ENCODE measurements around the gene RFX2. TPM values are rescaled to one million over a fixed set of nuclear protein-coding genes. Genes with fewer than 3 reads are reported as not detected.

RFX2 gene
- total and polyA plus RNA-seq, 4 donors, result 13.1 to 54.2 (median 20.0) TPM

DNA sequence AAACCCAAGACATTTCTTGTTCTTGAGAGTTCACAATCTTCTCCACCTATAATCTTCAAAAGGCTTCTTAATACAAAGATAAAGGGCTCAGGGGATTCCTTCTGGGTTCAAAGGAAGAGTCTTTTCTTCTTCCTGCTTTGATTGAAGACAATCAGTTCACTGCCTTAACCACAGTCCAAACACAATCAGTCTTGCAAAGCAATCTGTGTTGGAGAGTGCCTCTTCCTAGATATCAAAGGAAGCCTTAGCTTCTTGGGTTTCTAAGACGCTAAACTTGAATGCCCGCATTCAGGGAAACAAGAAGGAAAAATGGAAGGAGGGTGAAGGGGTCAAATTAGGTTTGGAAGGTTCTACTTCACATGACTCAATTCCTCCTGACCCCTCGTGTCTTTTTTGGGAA lies 159.6 kb downstream of the RFX2 start:
- ATAC-seq (ENCODE audit: insufficient read depth, low FRiP score), result no peak
- 60 to 62% methylated on average over 3 of the region's 3 CpGs for WGBS, 2 donors
- Histone ChIP-seq H3K27me3 (ENCODE audit: control insufficient read depth in 3 of 3, insufficient read depth in 3 of 3, low read length in 2 of 3) (no peaks in the 10 kb centered on the region), H3K4me3 (no peak overlapping the region), H3K27ac (ENCODE audit: low read depth in 1 of 2, low read length in 1 of 2) (no peak overlapping the region), H3K36me3 (ENCODE audit: control insufficient read depth in 4 of 4, insufficient read depth in 4 of 4, low read length in 4 of 4) (peaks cover 0 to 5% (median 0%) of the 10 kb centered on the region in 4 donors), H3K9ac (ENCODE audit: insufficient read depth in 1 of 2, low read length in 2 of 2) (no peak overlapping the region), H3K4me1 (ENCODE audit: control insufficient read depth in 5 of 5, insufficient read depth in 5 of 5, low read length in 5 of 5) (peaks cover 37 to 87% (median 55%) of the 10 kb centered on the region in 5 donors), H3K9me3 (ENCODE audit: control insufficient read depth in 4 of 4, insufficient read depth in 3 of 4, low read length in 3 of 4) (no peaks in the 10 kb centered on the region)
- TF ChIP-seq, protein P1, sequence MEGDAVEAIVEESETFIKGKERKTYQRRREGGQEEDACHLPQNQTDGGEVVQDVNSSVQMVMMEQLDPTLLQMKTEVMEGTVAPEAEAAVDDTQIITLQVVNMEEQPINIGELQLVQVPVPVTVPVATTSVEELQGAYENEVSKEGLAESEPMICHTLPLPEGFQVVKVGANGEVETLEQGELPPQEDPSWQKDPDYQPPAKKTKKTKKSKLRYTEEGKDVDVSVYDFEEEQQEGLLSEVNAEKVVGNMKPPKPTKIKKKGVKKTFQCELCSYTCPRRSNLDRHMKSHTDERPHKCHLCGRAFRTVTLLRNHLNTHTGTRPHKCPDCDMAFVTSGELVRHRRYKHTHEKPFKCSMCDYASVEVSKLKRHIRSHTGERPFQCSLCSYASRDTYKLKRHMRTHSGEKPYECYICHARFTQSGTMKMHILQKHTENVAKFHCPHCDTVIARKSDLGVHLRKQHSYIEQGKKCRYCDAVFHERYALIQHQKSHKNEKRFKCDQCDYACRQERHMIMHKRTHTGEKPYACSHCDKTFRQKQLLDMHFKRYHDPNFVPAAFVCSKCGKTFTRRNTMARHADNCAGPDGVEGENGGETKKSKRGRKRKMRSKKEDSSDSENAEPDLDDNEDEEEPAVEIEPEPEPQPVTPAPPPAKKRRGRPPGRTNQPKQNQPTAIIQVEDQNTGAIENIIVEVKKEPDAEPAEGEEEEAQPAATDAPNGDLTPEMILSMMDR (IDR thresholded peaks at IDR 0.05; ENCODE audit: control extremely low read depth, extremely low read depth), result no peak
- DNase-seq, result no peak

DNA sequence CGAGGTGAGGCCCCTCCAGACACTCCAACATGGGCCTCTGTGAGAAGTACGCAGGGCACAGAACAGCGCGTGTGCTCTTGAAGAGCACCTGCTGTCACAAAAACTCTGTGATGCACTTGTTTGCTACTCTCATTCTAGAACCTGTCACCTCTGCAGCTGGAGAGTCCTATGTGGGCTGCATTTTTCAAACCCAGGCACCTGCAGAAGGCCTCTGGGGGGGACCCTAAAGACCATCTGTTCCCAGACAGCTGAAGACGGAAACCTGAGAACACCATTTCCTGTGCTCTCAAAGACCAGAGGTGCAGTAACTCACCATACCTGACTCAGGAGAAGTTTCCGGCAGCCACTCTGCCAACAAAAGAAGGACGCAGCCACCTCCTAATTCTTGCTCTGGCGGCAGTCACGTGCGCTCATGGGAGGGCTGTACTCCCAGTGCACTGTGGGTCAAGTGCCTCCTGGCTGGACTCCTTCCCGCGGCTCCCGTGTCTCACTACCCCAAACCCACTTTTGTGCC lies 160.5 kb downstream of the RFX2 start:
- no peaks in the 10 kb centered on the region for H3K27me3 ChIP-seq (ENCODE audit: control insufficient read depth in 3 of 3, insufficient read depth in 3 of 3, low read length in 2 of 3)
- ATAC-seq (ENCODE audit: insufficient read depth, low FRiP score) (peak; percentile 32), DNase-seq (peak in 2 of 3 donors; percentile 54 to 70)
- H3K9ac ChIP-seq (ENCODE audit: insufficient read depth in 1 of 2, low read length in 2 of 2), result no peak overlapping the region
- H3K4me3 ChIP-seq, result no peak overlapping the region
- H3K4me1 ChIP-seq (ENCODE audit: control insufficient read depth in 5 of 5, insufficient read depth in 5 of 5, low read length in 5 of 5), result peaks cover 37 to 79% (median 48%) of the 10 kb centered on the region in 5 donors
- peak overlapping the region in 1 of 2 donors; percentile 80 for H3K27ac ChIP-seq (ENCODE audit: low read depth in 1 of 2, low read length in 1 of 2)
- no peaks in the 10 kb centered on the region for H3K9me3 ChIP-seq (ENCODE audit: control insufficient read depth in 4 of 4, insufficient read depth in 3 of 4, low read length in 3 of 4)
- TF ChIP-seq, protein P1 (IDR thresholded peaks at IDR 0.05; ENCODE audit: control extremely low read depth, extremely low read depth), result no peak
- H3K36me3 ChIP-seq (ENCODE audit: control insufficient read depth in 4 of 4, insufficient read depth in 4 of 4, low read length in 4 of 4), result peaks cover 0 to 5% (median 2%) of the 10 kb centered on the region in 4 donors
- 70 to 82% methylated on average over 13 of the region's 13 CpGs for WGBS, 2 donors

DNA sequence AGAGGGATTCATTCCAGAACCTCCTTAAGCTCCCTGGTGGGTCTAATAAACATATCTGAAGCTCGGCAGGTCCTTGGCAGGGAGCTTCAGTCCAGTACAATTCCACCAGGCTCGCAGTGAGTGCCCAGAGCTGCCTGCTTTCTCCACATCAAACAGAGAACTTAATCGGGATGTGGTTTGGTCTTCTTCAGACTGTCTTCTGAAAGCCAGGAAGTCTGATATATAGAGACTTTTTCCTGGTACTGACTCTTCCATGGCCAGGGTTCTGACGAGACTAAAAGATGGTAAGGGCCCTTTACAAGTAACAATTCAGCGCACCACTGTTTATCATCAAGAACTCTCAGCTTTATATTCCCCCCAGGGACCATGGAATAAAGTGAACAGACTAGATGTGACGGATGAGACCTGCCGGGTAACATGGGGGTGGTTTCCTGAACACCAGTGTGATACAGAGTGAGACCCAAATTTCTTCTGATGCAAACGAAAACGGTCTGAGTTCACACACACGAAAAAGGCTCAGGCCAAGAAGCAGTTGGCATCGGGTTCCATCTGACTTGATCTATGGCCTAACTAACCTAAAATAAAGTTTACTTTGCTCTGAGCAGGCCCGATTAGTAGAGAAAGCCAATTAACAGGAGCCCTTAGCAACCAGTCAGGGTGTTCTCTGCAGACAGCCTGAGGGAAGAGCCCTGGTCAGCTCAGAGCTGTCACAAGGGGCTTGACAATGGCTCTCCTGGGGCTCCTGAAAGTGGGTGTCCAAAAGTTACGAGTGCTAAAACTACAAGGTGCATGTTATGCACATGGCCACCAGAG lies 161.3 kb downstream of the RFX2 start:
- H3K9me3 ChIP-seq (ENCODE audit: control insufficient read depth in 4 of 4, insufficient read depth in 3 of 4, low read length in 3 of 4), result no peaks in the 10 kb centered on the region
- TF ChIP-seq, protein P1 (IDR thresholded peaks at IDR 0.05; ENCODE audit: control extremely low read depth, extremely low read depth), result no peak
- 57 to 67% methylated on average over 13 of the region's 13 CpGs for WGBS, 2 donors
- H3K27ac ChIP-seq (ENCODE audit: low read depth in 1 of 2, low read length in 1 of 2), result peak overlapping the region; percentile 28 to 80
- H3K27me3 ChIP-seq (ENCODE audit: control insufficient read depth in 3 of 3, insufficient read depth in 3 of 3, low read length in 2 of 3), result no peaks in the 10 kb centered on the region
- H3K36me3 ChIP-seq (ENCODE audit: control insufficient read depth in 4 of 4, insufficient read depth in 4 of 4, low read length in 4 of 4), result peaks cover 0 to 5% (median 2%) of the 10 kb centered on the region in 4 donors
- ATAC-seq (ENCODE audit: insufficient read depth, low FRiP score), result no peak
- no peak for DNase-seq
- H3K4me1 ChIP-seq (ENCODE audit: control insufficient read depth in 5 of 5, insufficient read depth in 5 of 5, low read length in 5 of 5), result peaks cover 31 to 73% (median 40%) of the 10 kb centered on the region in 5 donors
- H3K9ac ChIP-seq (ENCODE audit: insufficient read depth in 1 of 2, low read length in 2 of 2), result peak overlapping the region in 1 of 2 donors; percentile 3
- H3K4me3 ChIP-seq, result no peak overlapping the region
